SK-N-SH (cell line): ENCODE measurements around the gene MORC3. TPM values are rescaled to one million over a fixed set of nuclear protein-coding genes. Genes with fewer than 3 reads are reported as not detected.
"Not testable (repeated sequence)": the region's sequence is repeated elsewhere in the genome, so short reads cannot be mapped to it uniquely, and the experiment has no call there.

Experiments used
- CTCF ChIA-PET: fragments of 300-600, 350-600 bp; formaldehyde crosslinking; extraction: SDS; loops from one replicate; lab custom pipeline; 2021; lab: Yijun Ruan, JAX
- POLR2A ChIA-PET: fragments of 350-600 bp; sonication (Branson Sonifier 250); formaldehyde crosslinking; extraction: SDS; loops from one replicate; lab custom pipeline; 2020; ENCODE audit warnings: antibody characterized with exemption, inconsistent platforms; lab: Yijun Ruan, JAX
- DNase-seq: peaks from one replicate; pipeline ENCODE4 v3.0.0; 2012
- H2AFZ ChIP-seq: fragments of 200-600 bp; sonication (generic); 2 replicates; pipeline ENCODE4 v1.8.1; 2016; ENCODE audit warnings: antibody characterized with exemption, mild to moderate bottlenecking, low read depth
- H3F3A ChIP-seq: fragments of 200-600 bp; sonication (generic); replicated peaks from 2 replicates; pipeline ENCODE3; 2016; ENCODE audit warnings: antibody characterized with exemption, mild to moderate bottlenecking; ENCODE audit not compliant: insufficient read depth
- H3K27ac ChIP-seq, 2 experiments: fragments of 200-500 bp in 1 of 2; fragments of 200-600 bp in 1 of 2; sonication (Bioruptor generic) in 1 of 2; sonication (generic), shearing (Covaris generic) in 1 of 2; 2 replicates each; pipeline versions ENCODE4 v1.5.1 to v1.6.1; 2014 to 2016; ENCODE audit warnings: low read depth in 2 of 2, inconsistent platforms in 1 of 2, low read length in 1 of 2, mild to moderate bottlenecking in 1 of 2, mixed read lengths in 1 of 2
- H3K27me3 ChIP-seq: fragments of 200-600 bp; sonication (generic), shearing (Covaris generic); 2 replicates; pipeline ENCODE4 v1.6.1; 2016; ENCODE audit warnings: mixed run types; ENCODE audit not compliant: insufficient read depth
- H3K36me3 ChIP-seq, 2 experiments: fragments of 200-500 bp in 1 of 2; fragments of 200-600 bp in 1 of 2; sonication (Bioruptor generic) in 1 of 2; sonication (generic) in 1 of 2; replicated peaks in 1 of 2; 2 replicates each; pipeline versions ENCODE3 to v1.5.1; 2014 to 2016; ENCODE audit warnings: low read length in 1 of 2, mild to moderate bottlenecking in 1 of 2; ENCODE audit not compliant: insufficient read depth in 2 of 2, control insufficient read depth in 1 of 2
- H3K4me1 ChIP-seq, 2 experiments: fragments of 200-500 bp in 1 of 2; fragments of 200-600 bp in 1 of 2; sonication (Bioruptor generic) in 1 of 2; sonication (generic), shearing (Covaris generic) in 1 of 2; 2 replicates each; pipeline versions ENCODE4 v1.5.1 to v1.6.1; 2014 to 2016; ENCODE audit warnings: low read depth in 1 of 2, low read length in 1 of 2, mixed run types in 1 of 2; ENCODE audit not compliant: insufficient read depth in 2 of 2, control insufficient read depth in 1 of 2
- H3K4me2 ChIP-seq: fragments of 200-600 bp; sonication (generic), shearing (Covaris generic); 2 replicates; pipeline ENCODE4 v1.6.1; 2017; ENCODE audit warnings: mixed run types
- H3K4me3 ChIP-seq, 2 experiments: fragments of 200-500 bp in 1 of 2; fragments of 200-600 bp in 1 of 2; sonication (Bioruptor generic) in 1 of 2; sonication (generic), shearing (Covaris generic) in 1 of 2; 2 replicates each; pipeline versions ENCODE4 v1.5.1 to v1.8.1; 2014 to 2016; ENCODE audit warnings: low read depth in 2 of 2, inconsistent platforms in 1 of 2, low read length in 1 of 2, mild to moderate bottlenecking in 1 of 2, mixed read lengths in 1 of 2, moderate library complexity in 1 of 2
- H3K79me2 ChIP-seq: fragments of 200-600 bp; sonication (generic); 2 replicates; pipeline ENCODE4 v1.8.1; 2017; ENCODE audit warnings: mild to moderate bottlenecking; ENCODE audit not compliant: insufficient read depth
- H3K9ac ChIP-seq: fragments of 200-600 bp; sonication (generic); 2 replicates; pipeline ENCODE4 v1.6.1; 2017; ENCODE audit warnings: mixed run types
- H3K9me2 ChIP-seq: fragments of 200-600 bp; sonication (generic); 2 replicates; pipeline ENCODE4 v1.6.1; 2017; ENCODE audit warnings: mixed run types
- H3K9me3 ChIP-seq: fragments of 200-600 bp; sonication (generic); 2 replicates; pipeline ENCODE4 v1.6.1; 2017; ENCODE audit warnings: mixed run types, mild to moderate bottlenecking, moderate library complexity
- H4K20me1 ChIP-seq: fragments of 200-600 bp; sonication (generic); 2 replicates; pipeline ENCODE4 v1.6.1; 2017; ENCODE audit warnings: mild to moderate bottlenecking, mixed run types; ENCODE audit not compliant: insufficient read depth
- FOSL2 ChIP-seq: IDR thresholded peaks from 2 replicates; pipeline ENCODE4 v1.4.0; 2012; ENCODE audit warnings: low read depth, mild to moderate bottlenecking, moderate library complexity, borderline replicate concordance
- FOXJ3 ChIP-seq: sonication (generic); formaldehyde crosslinking; IDR thresholded peaks from 2 replicates; pipeline ENCODE4 v1.5.1; 2020; ENCODE audit warnings: mild to moderate bottlenecking, missing genetic modification reagents
- GATA2 ChIP-seq: sonication (generic); formaldehyde crosslinking; IDR thresholded peaks from 2 replicates; pipeline ENCODE4 v1.5.0; 2020; ENCODE audit warnings: mild to moderate bottlenecking, missing genetic modification reagents
- IRF3 ChIP-seq: fragments of 150-350 bp; IDR thresholded peaks from 2 replicates; pipeline ENCODE4 v1.6.1; 2016; ENCODE audit warnings: mild to moderate bottlenecking, low read depth, low read length
- JUND ChIP-seq: IDR thresholded peaks from 2 replicates; pipeline ENCODE4 v1.4.0; 2012
- MAX ChIP-seq: IDR thresholded peaks from 2 replicates; pipeline ENCODE4 v1.4.0; 2012; ENCODE audit warnings: low read depth
- RAD21 ChIP-seq: IDR thresholded peaks from 2 replicates; pipeline ENCODE4 v1.6.1; 2012; ENCODE audit warnings: mild to moderate bottlenecking, low read length
- REST ChIP-seq: IDR thresholded peaks from 2 replicates; pipeline ENCODE4 v1.6.1; 2012; ENCODE audit warnings: mild to moderate bottlenecking, low read depth, low read length, moderate library complexity
- TAF1 ChIP-seq: IDR thresholded peaks from 2 replicates; pipeline ENCODE4 v1.6.1; 2012; ENCODE audit warnings: low read depth, mild to moderate bottlenecking, low read length, moderate library complexity, borderline replicate concordance
- USF2 ChIP-seq: fragments of 150-350 bp; IDR thresholded peaks from 2 replicates; pipeline ENCODE4 v1.6.1; 2017; ENCODE audit warnings: antibody characterized with exemption, low read length, low read depth, borderline replicate concordance
- YY1 ChIP-seq: IDR thresholded peaks from 2 replicates; pipeline ENCODE4 v1.4.0; 2012; ENCODE audit warnings: low read depth, mild to moderate bottlenecking
- ZBTB33 ChIP-seq: IDR thresholded peaks from 2 replicates; pipeline ENCODE4 v1.4.0; 2012; ENCODE audit warnings: low read depth, borderline replicate concordance
- WGBS: methylation state at CpG from one replicate; pipeline ENCODE4 v1.1.6; 2017; ENCODE audit warnings: low lambda C conversion rate; 5-methylcytosine and 5-hydroxymethylcytosine counted together
- polyA plus RNA-seq, 3 experiments: library from polyadenylated mRNA; depleted of rRNA; stranded (reverse); fragments of >200 nt; gene quantifications; 2 replicates each; pipeline ENCODE4 v1.2.3, GENCODE V29; 2012

The MORC3 gene
- polyA plus RNA-seq, 1 of the 3 experiments (the other 2 are of a cell fraction): 8.2 TPM

- TF ChIP-seq ZBTB33 (no peak), IRF3 (no peak), USF2 (no peak), YY1 (peak; percentile 88), FOSL2 (no peak), FOXJ3 (CRISPR knock-in tag) (no peak)
Observed at GRCh38 chr21:36319767-36320420, at the start of gene MORC3 (continued).

- H3K9me2 ChIP-seq, H4K20me1 ChIP-seq, DNase-seq, H3K4me3 ChIP-seq, H3K9ac ChIP-seq, POLR2A ChIA-PET, H3F3A ChIP-seq, H3K27me3 ChIP-seq, H3K79me2 ChIP-seq, H3K9me3 ChIP-seq, H3K4me2 ChIP-seq, H3K27ac ChIP-seq, H3K4me1 ChIP-seq, H2AFZ ChIP-seq: not testable (repeated sequence)
- peaks cover 0 to 13% of the 10 kb centered on the region in 2 experiments for H3K36me3 ChIP-seq
- CTCF ChIA-PET: interaction anchor here (0.6 kb wide), 1 partner anchor 22 kb away, joined by 3 read pairs; no protein-coding TSS in a partner anchor
- WGBS: 97% methylated on average over 12 of the region's 12 CpGs
Observed at GRCh38 chr21:36270786-36271695, 49.0 kb upstream of the MORC3 start.

- Histone ChIP-seq H2AFZ (no peak overlapping the region), H3K9me2 (no peaks in the 10 kb centered on the region), H3F3A (no peaks in the 10 kb centered on the region), H3K4me2 (no peak overlapping the region), H3K9ac (no peak overlapping the region), H3K4me1 (no peaks in the 10 kb centered on the region), H3K4me3 (no peak overlapping the region), H3K9me3 (no peaks in the 10 kb centered on the region), H3K27ac (no peak overlapping the region), H3K79me2 (no peaks in the 10 kb centered on the region), H3K36me3 (peaks cover 0 to 5% of the 10 kb centered on the region in 2 experiments), H3K27me3 (no peaks in the 10 kb centered on the region), H4K20me1 (no peaks in the 10 kb centered on the region)
- ChIA-PET CTCF (interaction anchor here (1.0 to 1.9 kb wide), 2 partner anchors 14 to 18 kb away, joined by 4 to 9 read pairs; no protein-coding TSS in a partner anchor), POLR2A (no interaction called here)
- DNase-seq: no peak
- 81% methylated on average over 4 of the region's 4 CpGs for WGBS
- TF ChIP-seq RAD21 (no peak), REST (no peak), GATA2 (no peak), FOXJ3 (CRISPR knock-in tag) (no peak), MAX (no peak), JUND (no peak), IRF3 (no peak), TAF1 (no peak)
Observed at GRCh38 chr21:36274128-36274527, 45.9 kb upstream of the MORC3 start.
